Measurements from ENCODE around the gene TNFAIP3. TPM values are rescaled to one million over a fixed set of nuclear protein-coding genes. Genes with fewer than 3 reads are reported as not detected.
"Not testable (repeated sequence)": the region's sequence is repeated elsewhere in the genome, so short reads cannot be mapped to it uniquely, and the experiment has no call there.

Gene TNFAIP3
- total RNA-seq, 4 donors from 2014 or later, result 14.4 to 36.2 (median 19.6) TPM

DNA sequence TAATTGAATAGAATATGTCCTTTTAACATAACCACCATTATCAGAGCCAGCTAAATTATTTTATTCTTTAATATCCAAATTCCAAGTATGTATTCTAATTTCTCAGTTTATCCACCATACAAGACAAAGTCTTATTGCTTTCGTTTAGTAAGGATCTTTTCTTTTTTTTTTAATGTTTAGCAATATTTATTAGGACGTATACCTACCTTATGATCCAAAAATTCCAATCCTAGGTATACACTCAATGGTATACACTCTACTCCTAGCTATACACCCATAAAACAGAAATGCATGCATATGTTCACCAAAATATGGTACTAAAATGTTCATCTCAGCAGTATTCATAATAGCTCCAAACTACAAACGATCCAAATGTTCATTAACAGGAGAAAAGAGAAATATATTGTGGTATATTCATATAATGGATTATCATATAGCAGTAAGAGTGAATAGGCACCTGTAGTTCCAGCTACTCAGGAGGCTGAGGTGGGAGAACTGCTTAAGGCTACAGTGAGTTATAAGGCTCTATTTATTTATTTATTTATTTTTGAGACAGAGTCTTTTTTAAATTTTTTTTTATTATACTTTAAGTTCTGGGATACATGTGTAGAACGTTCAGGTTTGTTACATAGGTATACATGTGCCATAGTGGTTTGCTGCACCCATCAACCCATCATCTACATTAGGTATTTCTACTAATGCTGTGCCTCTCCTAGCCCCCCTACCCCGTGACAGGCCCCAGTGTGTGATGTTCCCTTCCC is 17.3 kb downstream of the TNFAIP3 start:
- intact Hi-C loops (cut with DNase I; ENCODE audit: low total_unique reads), result no loop called here
- Histone ChIP-seq H3K27ac (no peak overlapping the region), H3K9me3 (no peaks in the 10 kb centered on the region), H3K4me1 (no peaks in the 10 kb centered on the region), H3K36me3 (no peaks in the 10 kb centered on the region), H3K27me3 (no peaks in the 10 kb centered on the region), H3K4me3 (no peak overlapping the region)
- no peak for TF ChIP-seq POLR2A (IDR thresholded peaks at IDR 0.05)
- TF ChIP-seq, protein P1, sequence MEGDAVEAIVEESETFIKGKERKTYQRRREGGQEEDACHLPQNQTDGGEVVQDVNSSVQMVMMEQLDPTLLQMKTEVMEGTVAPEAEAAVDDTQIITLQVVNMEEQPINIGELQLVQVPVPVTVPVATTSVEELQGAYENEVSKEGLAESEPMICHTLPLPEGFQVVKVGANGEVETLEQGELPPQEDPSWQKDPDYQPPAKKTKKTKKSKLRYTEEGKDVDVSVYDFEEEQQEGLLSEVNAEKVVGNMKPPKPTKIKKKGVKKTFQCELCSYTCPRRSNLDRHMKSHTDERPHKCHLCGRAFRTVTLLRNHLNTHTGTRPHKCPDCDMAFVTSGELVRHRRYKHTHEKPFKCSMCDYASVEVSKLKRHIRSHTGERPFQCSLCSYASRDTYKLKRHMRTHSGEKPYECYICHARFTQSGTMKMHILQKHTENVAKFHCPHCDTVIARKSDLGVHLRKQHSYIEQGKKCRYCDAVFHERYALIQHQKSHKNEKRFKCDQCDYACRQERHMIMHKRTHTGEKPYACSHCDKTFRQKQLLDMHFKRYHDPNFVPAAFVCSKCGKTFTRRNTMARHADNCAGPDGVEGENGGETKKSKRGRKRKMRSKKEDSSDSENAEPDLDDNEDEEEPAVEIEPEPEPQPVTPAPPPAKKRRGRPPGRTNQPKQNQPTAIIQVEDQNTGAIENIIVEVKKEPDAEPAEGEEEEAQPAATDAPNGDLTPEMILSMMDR (IDR thresholded peaks at IDR 0.05), result no peak
- DNase-seq, result no peak

DNA sequence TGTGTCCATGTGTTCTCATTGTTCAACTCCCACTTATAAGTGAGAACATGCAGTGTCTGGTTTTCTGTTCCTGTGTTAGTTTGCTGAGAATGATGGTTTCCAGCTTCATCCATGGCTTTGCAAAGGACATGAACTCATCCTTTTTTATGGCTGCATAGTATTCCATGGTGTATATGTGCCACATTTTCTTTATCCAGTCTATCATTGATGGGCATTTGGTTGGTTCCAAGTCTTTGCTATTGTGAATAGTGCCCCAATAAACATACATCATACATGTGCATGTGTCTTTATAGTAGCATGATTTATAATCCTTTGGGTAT is 17.8 kb downstream of the TNFAIP3 start:
- H3K27me3 ChIP-seq; H3K4me3 ChIP-seq; H3K27ac ChIP-seq; DNase-seq; H3K4me1 ChIP-seq; H3K36me3 ChIP-seq; intact Hi-C loops (cut with DNase I; ENCODE audit: low total_unique reads); H3K9me3 ChIP-seq: not testable (repeated sequence)

DNA sequence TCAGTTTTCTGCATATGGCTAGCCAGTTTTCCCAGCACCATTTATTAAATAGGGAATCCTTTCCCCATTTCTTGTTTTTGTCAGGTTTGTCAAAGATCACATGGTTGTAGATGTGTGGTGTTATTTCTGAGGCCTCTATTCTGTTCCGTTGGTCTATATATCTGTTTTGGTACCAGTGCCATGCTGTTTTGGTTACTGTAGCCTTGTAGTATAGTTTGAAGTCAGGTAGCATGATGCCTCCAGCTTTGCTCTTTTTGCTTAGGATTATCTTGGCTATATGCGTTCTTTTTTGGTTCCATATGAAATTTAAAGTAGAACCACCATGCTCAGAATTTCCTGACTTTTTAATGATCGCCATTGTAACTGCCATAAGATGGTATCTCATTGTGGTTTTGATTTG is 19.2 kb downstream of the TNFAIP3 start:
- intact Hi-C loops (cut with DNase I; ENCODE audit: low total_unique reads); H3K27me3 ChIP-seq; H3K27ac ChIP-seq: not testable (repeated sequence)

DNA sequence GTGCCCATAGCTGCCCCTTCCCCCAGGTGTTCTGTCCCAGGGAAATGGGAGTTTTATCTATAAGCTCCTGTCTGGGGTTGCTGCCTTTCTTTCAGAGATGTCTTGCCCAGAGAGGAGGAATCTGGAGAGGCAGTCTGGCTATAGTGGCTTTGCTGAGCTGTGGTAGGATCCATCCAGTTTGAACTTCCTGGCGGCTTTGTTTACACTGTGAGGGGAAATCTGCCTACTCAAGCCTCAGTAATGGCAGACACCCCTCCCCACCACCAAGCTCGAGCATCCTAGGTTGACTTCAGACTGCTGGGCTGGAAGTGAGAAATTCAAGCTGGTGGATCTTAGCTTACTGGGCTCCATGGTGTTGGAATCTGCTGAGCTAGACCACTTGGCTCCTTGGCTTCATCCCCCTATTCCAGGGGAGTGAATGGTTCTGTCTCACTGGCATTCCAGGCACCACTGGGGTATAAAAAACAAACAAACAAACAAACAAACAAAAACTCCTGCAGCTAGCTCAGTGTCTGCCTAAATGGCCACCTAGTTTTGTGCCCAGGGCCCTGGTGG is 24.0 kb downstream of the TNFAIP3 start:
- no peak for TF ChIP-seq POLR2A (IDR thresholded peaks at IDR 0.05)
- TF ChIP-seq, protein P1 (IDR thresholded peaks at IDR 0.05), result no peak
- Histone ChIP-seq H3K9me3 (no peaks in the 10 kb centered on the region), H3K4me1 (no peaks in the 10 kb centered on the region), H3K27me3 (no peaks in the 10 kb centered on the region), H3K27ac (no peak overlapping the region), H3K4me3 (no peak overlapping the region), H3K36me3 (no peaks in the 10 kb centered on the region)
- DNase-seq, result no peak
- intact Hi-C loops (cut with DNase I; ENCODE audit: low total_unique reads), result no loop called here

More for the DNA sequence above, 19.2 kb downstream of the TNFAIP3 start:
- not testable (repeated sequence) for H3K4me3 ChIP-seq, DNase-seq, H3K9me3 ChIP-seq, H3K36me3 ChIP-seq, H3K4me1 ChIP-seq

DNA sequence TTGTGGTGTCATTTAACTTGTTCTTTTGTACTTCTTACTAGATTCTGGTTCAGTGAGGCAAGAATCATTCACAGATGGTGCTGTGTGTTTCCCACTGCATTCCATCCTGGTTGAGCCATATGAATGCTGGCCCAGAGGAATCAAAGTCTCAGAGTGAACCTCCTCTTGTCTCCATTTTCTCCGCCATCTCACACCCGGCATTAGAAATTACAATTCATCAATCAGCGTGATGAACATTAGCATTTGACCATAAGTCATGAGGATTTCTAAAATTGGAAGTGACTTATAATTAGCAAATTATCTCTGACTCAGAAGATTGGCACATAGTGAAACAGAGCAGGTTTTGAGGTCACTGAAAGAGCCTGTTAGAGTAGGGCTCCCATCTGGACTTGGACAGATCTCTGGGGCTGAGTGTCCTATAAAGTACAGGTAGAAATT is 25.2 kb downstream of the TNFAIP3 start:
- H3K36me3 ChIP-seq, result no peaks in the 10 kb centered on the region
- H3K9me3 ChIP-seq, result no peaks in the 10 kb centered on the region
- no peak overlapping the region for H3K27ac ChIP-seq
- intact Hi-C loops (cut with DNase I; ENCODE audit: low total_unique reads), result no loop called here
- TF ChIP-seq, protein P1 (IDR thresholded peaks at IDR 0.05), result no peak
- no peak for TF ChIP-seq POLR2A (IDR thresholded peaks at IDR 0.05)
- DNase-seq, result no peak
- H3K27me3 ChIP-seq, result no peaks in the 10 kb centered on the region
- no peak overlapping the region for H3K4me3 ChIP-seq
- no peaks in the 10 kb centered on the region for H3K4me1 ChIP-seq

DNA sequence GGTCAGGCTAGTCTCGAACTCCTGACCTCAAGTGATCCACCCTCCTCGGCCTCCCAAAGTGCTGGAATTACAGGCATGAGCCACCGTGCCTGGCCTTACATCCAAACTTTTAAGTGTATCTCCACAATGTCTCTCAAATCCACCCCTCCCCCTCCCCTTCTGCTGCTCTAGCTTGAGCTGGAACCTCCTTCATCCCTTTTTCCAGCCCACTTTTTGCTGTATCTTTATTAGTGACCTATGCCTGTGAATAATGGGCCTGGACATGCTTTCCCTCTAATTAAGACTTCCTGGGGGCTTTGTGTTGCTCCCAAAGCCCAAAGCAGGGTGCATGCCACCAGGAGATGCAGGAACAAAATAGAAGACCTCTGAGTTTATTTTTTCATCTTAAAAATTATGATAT is 26.1 kb downstream of the TNFAIP3 start:
- Histone ChIP-seq H3K4me3 (no peak overlapping the region), H3K27me3 (no peaks in the 10 kb centered on the region), H3K36me3 (no peaks in the 10 kb centered on the region), H3K27ac (no peak overlapping the region), H3K4me1 (no peaks in the 10 kb centered on the region), H3K9me3 (no peaks in the 10 kb centered on the region)
- no peak for DNase-seq
- intact Hi-C loops (cut with DNase I; ENCODE audit: low total_unique reads), result no loop called here
- TF ChIP-seq, protein P1 (IDR thresholded peaks at IDR 0.05), result no peak
- TF ChIP-seq POLR2A (IDR thresholded peaks at IDR 0.05), result no peak

Data from uterus (tissue), 4 donors.